Transverse colon (tissue), 4 donors: Measurements from ENCODE around the gene NSMF.

Source experiments
- POLR2A ChIP-seq: fragments of 450-650 bp; IDR thresholded peaks from one replicate; pipeline ENCODE4 v1.6.1; 2016; ENCODE audit warnings: antibody characterized with exemption, mild to moderate bottlenecking, moderate library complexity
- POLR2AphosphoS5 ChIP-seq, 3 donors: sonication (generic); formaldehyde crosslinking; IDR thresholded peaks; one replicate each; pipeline ENCODE4 v1.6.1; 2016; ENCODE audit warnings: antibody characterized with exemption in 3 of 3
- TF ChIP-seq, protein P1 (sequence below), 5 experiments: fragments of 200-600 bp in 3 of 5; fragments of 450-650 bp in 2 of 5; sonication (generic) in 3 of 5; IDR thresholded peaks; 1 replicate in 2 of 5; 2 replicates in 3 of 5; pipeline ENCODE4 v1.5.1; 2016 to 2017; ENCODE audit warnings: antibody characterized with exemption in 5 of 5, inconsistent platforms in 3 of 5, mild to moderate bottlenecking in 2 of 5, moderate library complexity in 1 of 5

DNA sequence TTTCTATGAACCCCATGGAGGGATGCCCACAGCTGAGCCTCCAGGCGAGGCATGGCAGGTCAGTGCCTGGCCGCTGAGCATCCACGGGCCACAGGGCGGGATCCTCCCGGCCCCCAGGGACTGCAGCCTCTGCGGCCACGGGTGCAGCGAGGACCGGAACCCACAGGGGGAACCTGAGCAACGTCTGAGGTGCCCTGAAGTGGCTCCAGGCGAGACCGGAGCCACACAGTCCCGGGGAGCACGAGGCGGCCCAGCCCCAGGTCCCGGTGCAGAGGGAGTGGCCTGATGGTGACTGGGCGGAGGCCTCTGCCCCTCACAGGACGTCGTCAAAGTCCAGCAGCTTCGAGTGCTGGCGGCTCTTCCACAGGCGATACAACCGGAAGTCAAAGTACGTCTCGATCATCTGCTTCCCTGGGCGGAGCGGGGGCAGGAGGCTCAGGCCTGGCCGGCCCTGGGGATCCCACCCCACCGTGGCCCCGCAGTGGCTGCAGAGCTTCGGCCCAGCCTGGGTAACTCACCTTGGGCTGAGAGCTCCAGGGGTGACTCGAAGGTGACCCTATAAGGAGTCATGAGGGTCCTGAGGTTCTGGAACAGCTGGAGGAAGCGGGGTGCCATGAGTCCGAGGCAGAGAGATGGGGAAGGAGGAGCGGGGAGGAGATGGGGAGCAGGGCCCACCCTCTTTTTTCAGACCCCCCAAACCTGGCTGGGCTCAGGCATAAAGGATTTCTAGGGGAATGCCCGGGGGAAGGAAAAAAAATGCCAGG is 9.9 kb downstream of the NSMF start:
- TF ChIP-seq, protein P1, sequence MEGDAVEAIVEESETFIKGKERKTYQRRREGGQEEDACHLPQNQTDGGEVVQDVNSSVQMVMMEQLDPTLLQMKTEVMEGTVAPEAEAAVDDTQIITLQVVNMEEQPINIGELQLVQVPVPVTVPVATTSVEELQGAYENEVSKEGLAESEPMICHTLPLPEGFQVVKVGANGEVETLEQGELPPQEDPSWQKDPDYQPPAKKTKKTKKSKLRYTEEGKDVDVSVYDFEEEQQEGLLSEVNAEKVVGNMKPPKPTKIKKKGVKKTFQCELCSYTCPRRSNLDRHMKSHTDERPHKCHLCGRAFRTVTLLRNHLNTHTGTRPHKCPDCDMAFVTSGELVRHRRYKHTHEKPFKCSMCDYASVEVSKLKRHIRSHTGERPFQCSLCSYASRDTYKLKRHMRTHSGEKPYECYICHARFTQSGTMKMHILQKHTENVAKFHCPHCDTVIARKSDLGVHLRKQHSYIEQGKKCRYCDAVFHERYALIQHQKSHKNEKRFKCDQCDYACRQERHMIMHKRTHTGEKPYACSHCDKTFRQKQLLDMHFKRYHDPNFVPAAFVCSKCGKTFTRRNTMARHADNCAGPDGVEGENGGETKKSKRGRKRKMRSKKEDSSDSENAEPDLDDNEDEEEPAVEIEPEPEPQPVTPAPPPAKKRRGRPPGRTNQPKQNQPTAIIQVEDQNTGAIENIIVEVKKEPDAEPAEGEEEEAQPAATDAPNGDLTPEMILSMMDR (IDR thresholded peaks at IDR 0.05): no peak
- TF ChIP-seq POLR2AphosphoS5 (IDR thresholded peaks at IDR 0.05) (no peak), POLR2A (no peak)
